SK-N-SH treated with all-trans-retinoic acid at 6 μM for 48 hours (cell line): ENCODE results near the gene NFKBIA.
"Not testable (repeated sequence)": the region's sequence is repeated elsewhere in the genome, so short reads cannot be mapped to it uniquely, and the experiment has no call there.

ENCODE experiments used
- ARNTL ChIP-seq: fragments of 450-650 bp; formaldehyde crosslinking; IDR thresholded peaks from 2 replicates; pipeline ENCODE4 v1.5.0; 2020; ENCODE audit warnings: low read depth, mild to moderate bottlenecking, moderate library complexity, borderline replicate concordance
- ESRRG ChIP-seq: fragments of 250-450 bp; sonication (Bioruptor Pico); IDR thresholded peaks from 2 replicates; pipeline ENCODE4 v1.6.1; 2021; ENCODE audit warnings: mild to moderate bottlenecking
- GLIS3 ChIP-seq: fragments of 250-450 bp; sonication (Bioruptor Pico); IDR thresholded peaks from 2 replicates; pipeline ENCODE4 v1.5.0; 2020; ENCODE audit warnings: mild to moderate bottlenecking, moderate library complexity
- RARB ChIP-seq: fragments of 250-450 bp; sonication (Bioruptor Pico); IDR thresholded peaks from 2 replicates; pipeline ENCODE4 v1.8.0; 2021; ENCODE audit warnings: mild to moderate bottlenecking, moderate library complexity
- TCF4 ChIP-seq: fragments of 250-450 bp; sonication (Bioruptor Pico); IDR thresholded peaks from 2 replicates; pipeline ENCODE4 v1.8.0; 2021; ENCODE audit warnings: mild to moderate bottlenecking, moderate library complexity, borderline replicate concordance
- ZC3H10 ChIP-seq: fragments of 250-450 bp; sonication (Bioruptor Pico); IDR thresholded peaks from 2 replicates; pipeline ENCODE4 v1.5.1; 2021; ENCODE audit warnings: mild to moderate bottlenecking, moderate library complexity
- ZFP3 ChIP-seq: fragments of 250-450 bp; sonication (Bioruptor Pico); IDR thresholded peaks from 2 replicates; pipeline ENCODE4 v1.5.0; 2020; ENCODE audit warnings: mild to moderate bottlenecking, moderate library complexity
- ZNF565 ChIP-seq: fragments of 450-650 bp; formaldehyde crosslinking; conservative IDR thresholded peaks from 2 replicates; pipeline ENCODE4 v1.5.0; 2020; ENCODE audit warnings: low read depth, mild to moderate bottlenecking, moderate library complexity
- ZNF70 ChIP-seq: fragments of 450-650 bp; formaldehyde crosslinking; IDR thresholded peaks from 2 replicates; pipeline ENCODE4 v1.5.0; 2020; ENCODE audit warnings: mild to moderate bottlenecking, moderate library complexity

- TF ChIP-seq ZNF70; GLIS3 (CRISPR knock-in tag); ZNF565 (CRISPR knock-in tag); TCF4; ARNTL (CRISPR knock-in tag); ESRRG (CRISPR knock-in tag); ZC3H10 (CRISPR knock-in tag); RARB (CRISPR knock-in tag); ZFP3 (CRISPR knock-in tag): not testable (repeated sequence)
Measured at GRCh38 chr14:35355235-35355634, 49.3 kb downstream of the NFKBIA start.
